ENCODE results near the gene PPHLN1. TPM values are rescaled to one million over a fixed set of nuclear protein-coding genes. Genes with fewer than 3 reads are reported as not detected.

Gene PPHLN1
- total RNA-seq, 4 donors from 2014 or later: 48.0 to 63.9 (median 52.2) TPM

DNA sequence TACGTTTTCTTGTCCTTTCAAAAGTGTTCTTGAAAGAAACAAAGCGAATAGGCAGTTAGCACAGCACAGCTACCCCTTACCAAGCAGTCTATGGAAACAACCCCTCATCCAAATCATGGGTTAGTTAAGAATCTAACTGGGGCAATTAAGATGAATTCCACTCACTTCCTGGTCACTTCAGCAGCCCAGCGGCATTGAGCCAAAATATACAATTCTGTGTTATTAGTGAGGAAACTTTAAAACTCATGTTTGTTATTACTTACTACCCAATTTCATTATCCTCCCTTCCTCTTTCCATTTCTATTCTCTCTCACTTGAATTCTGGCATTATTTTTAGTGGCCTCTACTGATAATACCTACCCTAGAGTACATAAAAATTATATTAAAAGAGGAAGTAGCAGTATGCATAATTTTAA lies 121.4 kb downstream of the PPHLN1 start:
- TF ChIP-seq, protein P1, sequence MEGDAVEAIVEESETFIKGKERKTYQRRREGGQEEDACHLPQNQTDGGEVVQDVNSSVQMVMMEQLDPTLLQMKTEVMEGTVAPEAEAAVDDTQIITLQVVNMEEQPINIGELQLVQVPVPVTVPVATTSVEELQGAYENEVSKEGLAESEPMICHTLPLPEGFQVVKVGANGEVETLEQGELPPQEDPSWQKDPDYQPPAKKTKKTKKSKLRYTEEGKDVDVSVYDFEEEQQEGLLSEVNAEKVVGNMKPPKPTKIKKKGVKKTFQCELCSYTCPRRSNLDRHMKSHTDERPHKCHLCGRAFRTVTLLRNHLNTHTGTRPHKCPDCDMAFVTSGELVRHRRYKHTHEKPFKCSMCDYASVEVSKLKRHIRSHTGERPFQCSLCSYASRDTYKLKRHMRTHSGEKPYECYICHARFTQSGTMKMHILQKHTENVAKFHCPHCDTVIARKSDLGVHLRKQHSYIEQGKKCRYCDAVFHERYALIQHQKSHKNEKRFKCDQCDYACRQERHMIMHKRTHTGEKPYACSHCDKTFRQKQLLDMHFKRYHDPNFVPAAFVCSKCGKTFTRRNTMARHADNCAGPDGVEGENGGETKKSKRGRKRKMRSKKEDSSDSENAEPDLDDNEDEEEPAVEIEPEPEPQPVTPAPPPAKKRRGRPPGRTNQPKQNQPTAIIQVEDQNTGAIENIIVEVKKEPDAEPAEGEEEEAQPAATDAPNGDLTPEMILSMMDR (IDR thresholded peaks at IDR 0.05; ENCODE audit: low read depth): no peak

DNA sequence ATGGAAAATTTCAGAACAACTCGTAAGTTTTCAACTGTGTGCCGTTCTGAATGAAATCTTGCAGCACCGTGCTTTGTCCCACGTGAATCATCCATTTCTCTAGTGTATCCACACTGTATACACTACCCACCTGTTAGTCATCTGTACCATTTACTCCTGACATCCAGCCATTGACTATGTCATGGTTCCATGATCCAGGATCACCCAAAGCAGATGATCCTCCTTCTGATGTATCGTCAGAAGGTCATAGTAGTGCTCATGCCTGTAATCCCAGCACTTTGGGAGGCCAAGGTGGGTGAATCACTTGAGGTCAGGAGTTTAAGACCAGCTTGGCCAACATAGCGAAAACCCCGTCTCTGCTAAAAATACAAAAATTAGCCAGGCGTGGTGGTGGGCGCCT lies 122.9 kb downstream of the PPHLN1 start:
- TF ChIP-seq, protein P1 (IDR thresholded peaks at IDR 0.05; ENCODE audit: low read depth): no peak

DNA sequence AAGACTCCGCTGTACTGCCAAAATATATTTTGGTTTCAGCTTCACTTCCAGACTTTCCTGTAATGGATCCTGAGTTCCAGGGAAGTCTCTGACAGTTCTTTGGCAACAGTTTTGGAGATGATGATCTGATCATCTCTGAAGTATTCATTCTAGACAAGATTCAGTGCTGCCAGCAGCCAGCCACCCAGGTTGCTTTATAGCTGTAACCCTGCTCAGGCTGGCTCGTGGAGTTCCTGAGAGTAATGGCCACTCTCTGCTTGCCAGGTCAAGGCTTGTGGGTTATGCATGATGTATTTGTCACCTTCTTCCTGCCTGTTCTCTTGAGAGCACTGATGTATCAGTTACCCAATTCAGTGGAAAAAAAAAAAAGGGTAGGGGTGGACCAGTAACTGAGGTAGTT lies 124.3 kb downstream of the PPHLN1 start:
- TF ChIP-seq, protein P1 (IDR thresholded peaks at IDR 0.05; ENCODE audit: low read depth): no peak

DNA sequence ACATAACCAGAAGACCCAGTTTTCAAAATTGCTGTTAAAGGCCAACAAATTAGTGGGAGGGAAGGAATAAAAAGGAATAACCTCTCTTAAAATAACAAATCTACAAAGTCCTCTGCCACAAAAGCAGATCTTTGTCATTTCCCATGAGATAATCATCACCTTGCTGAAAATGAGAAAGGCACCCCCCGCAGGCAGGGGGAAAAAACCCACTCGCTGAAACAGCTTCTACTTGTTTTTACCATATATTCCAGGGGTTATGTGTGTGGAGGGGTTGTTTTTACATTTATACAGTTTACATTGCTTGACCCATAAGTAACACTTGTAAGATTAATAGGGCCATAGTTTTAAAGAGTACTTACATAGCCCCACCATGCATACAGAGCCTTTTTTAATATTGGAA lies 132.6 kb downstream of the PPHLN1 start:
- TF ChIP-seq, protein P1 (IDR thresholded peaks at IDR 0.05; ENCODE audit: low read depth): no peak

DNA sequence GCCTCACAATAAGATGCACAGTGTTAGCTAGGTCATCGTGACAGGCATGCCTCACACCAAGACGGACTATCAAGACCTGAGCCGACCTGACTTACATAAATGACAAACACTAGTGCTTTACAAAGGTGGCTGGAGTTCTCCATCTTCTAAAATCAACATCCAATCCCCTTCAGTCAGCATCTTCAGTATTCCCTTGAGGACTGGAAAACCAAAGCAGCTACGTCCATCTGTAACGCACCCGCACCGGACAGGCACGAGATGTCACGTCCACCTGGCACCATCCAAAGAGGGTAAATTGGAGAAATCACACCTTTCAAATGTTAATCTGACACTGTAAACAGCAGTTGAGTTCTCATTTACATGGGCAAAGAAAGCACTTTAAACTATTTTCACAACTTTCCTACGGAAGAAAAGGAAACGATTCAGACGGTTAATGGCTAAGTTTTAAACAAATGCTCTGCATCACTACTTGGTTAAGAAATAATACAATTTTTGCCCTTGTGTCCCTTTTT lies 133.4 kb downstream of the PPHLN1 start:
- TF ChIP-seq, protein P1 (IDR thresholded peaks at IDR 0.05; ENCODE audit: low read depth): no peak

DNA sequence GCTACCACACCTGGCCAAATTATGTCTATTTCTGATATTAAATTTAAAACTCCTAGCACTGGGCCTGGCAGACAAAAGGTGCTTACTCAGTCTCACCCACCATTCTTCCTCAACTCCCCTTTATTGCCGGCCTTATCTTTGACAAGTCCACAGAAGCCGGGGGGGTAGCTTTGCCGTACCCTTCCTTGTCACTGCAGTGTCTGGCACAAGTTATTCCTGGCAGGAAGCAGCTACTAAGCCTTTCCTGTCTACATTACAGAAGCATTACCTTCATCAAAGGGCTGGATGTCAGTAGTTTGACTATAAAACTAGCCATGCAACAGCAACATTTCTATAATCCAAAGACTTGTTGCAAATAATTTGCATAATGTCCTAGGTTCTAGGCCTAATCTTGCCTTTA lies 136.5 kb downstream of the PPHLN1 start:
- TF ChIP-seq, protein P1 (IDR thresholded peaks at IDR 0.05; ENCODE audit: low read depth): no peak

DNA sequence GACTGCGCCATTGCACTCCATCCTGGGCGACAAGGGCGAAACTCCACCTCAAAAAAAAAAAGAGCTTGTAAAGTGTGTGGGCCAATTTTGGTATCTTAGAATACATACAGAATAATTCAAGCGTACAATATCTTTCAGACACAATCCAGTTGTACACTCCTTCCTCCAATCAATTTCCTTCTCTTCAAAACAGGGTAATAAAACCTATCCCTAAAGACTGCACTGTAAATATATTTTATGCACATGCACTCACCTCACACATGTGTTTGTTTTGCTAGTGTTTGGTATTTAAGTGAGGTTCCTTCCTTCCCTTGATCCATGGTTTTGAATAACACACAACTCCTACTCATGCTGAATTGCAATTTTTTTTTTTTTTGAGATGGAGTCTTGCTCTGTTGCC lies 137.7 kb downstream of the PPHLN1 start:
- TF ChIP-seq, protein P1 (IDR thresholded peaks at IDR 0.05; ENCODE audit: low read depth): no peak
